ENCODE data around the gene NEDD4L.

Gene NEDD4L

GRCh38 chr18:58054041-58054781, 10.2 kb downstream of the NEDD4L start:
- no peak for DNase-seq

- DNase-seq, result no peak
These were observed 12.0 kb downstream of the NEDD4L start for GRCh38 chr18:58055890-58056558.

- DNase-seq, result no peak
These were observed 12.8 kb downstream of the NEDD4L start for GRCh38 chr18:58056852-58057251.

- DNase-seq, result no peak
These were observed 13.4 kb downstream of the NEDD4L start for GRCh38 chr18:58057291-58057965.

GRCh38 chr18:58058720-58059119, 14.7 kb downstream of the NEDD4L start:
- DNase-seq, result no peak

GRCh38 chr18:58060254-58060653, 16.2 kb downstream of the NEDD4L start:
- no peak for DNase-seq

- no peak for DNase-seq
These were observed 17.3 kb downstream of the NEDD4L start for GRCh38 chr18:58061349-58061748.

GRCh38 chr18:58064406-58064998, 20.5 kb downstream of the NEDD4L start:
- no peak for DNase-seq

GRCh38 chr18:58065956-58066355, 21.9 kb downstream of the NEDD4L start:
- no peak for DNase-seq

- no peak for DNase-seq
These were observed 23.6 kb downstream of the NEDD4L start for GRCh38 chr18:58067601-58068000.

GRCh38 chr18:58069099-58069498, 25.1 kb downstream of the NEDD4L start:
- no peak for DNase-seq

- no peak for DNase-seq
These were observed 25.8 kb downstream of the NEDD4L start for GRCh38 chr18:58069721-58070292.

GRCh38 chr18:58076052-58076451, 32.0 kb downstream of the NEDD4L start:
- DNase-seq, result no peak

- no peak for DNase-seq
These were observed 33.3 kb downstream of the NEDD4L start for GRCh38 chr18:58077329-58077728.

GRCh38 chr18:58078889-58079573, 35.0 kb downstream of the NEDD4L start:
- no peak for DNase-seq

GRCh38 chr18:58080451-58080850, 36.4 kb downstream of the NEDD4L start:
- no peak for DNase-seq

GRCh38 chr18:58087928-58088690, 44.1 kb downstream of the NEDD4L start:
- DNase-seq, result no peak

- no peak for DNase-seq
These were observed 44.7 kb downstream of the NEDD4L start for GRCh38 chr18:58088691-58089065.

GRCh38 chr18:58091099-58091611, 47.1 kb downstream of the NEDD4L start:
- DNase-seq, result no peak

- DNase-seq, result no peak
These were observed 49.3 kb downstream of the NEDD4L start for GRCh38 chr18:58093311-58093803.

- no peak for DNase-seq
These were observed 51.2 kb downstream of the NEDD4L start for GRCh38 chr18:58095222-58095621.
